Nephron progenitor cell (in vitro differentiated cells): Measurements from ENCODE around the gene IFIT3.

Experiments used
- DNase-seq: peaks from one replicate; pipeline ENCODE4 v3.0.0; 2021
- H3K27ac Mint-ChIP-seq: 2 replicates; pipeline ENCODE4 v1.8.0; 2021; ENCODE audit warnings: mild to moderate bottlenecking, moderate library complexity, mixed read lengths
- H3K27me3 Mint-ChIP-seq: 2 replicates; pipeline ENCODE4 v1.8.0; 2021; ENCODE audit warnings: mild to moderate bottlenecking, low read depth, mixed read lengths; ENCODE audit not compliant: poor library complexity
- H3K36me3 Mint-ChIP-seq: 2 replicates; pipeline ENCODE4 v1.8.0; 2021; ENCODE audit warnings: low read depth, mixed read lengths
- H3K4me1 Mint-ChIP-seq: 2 replicates; pipeline ENCODE4 v1.8.0; 2021; ENCODE audit warnings: mixed read lengths
- H3K4me3 Mint-ChIP-seq: 2 replicates; pipeline ENCODE4 v1.8.0; 2021; ENCODE audit warnings: mild to moderate bottlenecking, moderate library complexity, mixed read lengths
- H3K9me3 Mint-ChIP-seq: 2 replicates; pipeline ENCODE4 v1.8.0; 2021; ENCODE audit warnings: mild to moderate bottlenecking, moderate library complexity, mixed read lengths
- CTCF ChIP-seq: fragments of 200-600 bp; sonication (generic); IDR thresholded peaks from 2 replicates; pipeline ENCODE4 v1.5.0; 2021; ENCODE audit warnings: antibody characterized with exemption

IFIT3 gene

DNA sequence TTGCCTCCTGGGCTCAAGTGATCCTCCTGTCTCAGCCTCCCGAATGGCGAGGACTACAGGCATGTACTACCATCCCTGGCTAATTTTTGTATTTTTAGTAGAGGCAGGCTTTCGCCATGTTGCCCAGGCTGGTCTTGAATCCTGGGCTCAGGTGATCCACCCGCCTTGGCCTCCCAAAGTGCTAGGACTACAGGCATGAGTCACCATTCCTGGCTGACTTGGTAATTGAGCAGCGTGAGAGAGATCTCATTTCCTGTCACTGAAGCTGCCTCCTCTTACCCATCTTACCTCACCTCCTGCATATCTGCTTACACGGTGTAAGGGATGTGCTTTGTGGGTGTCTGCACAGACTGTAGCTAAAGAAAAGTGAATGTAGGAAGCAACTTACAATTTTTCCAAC lies 9.7 kb downstream of the IFIT3 start:
- Mint-ChIP-seq H3K27ac (no peak overlapping the region), H3K4me3 (no peak overlapping the region), H3K9me3 (peaks cover 7% of the 10 kb centered on the region), H3K4me1 (peaks cover 29% of the 10 kb centered on the region), H3K36me3 (peaks cover 17% of the 10 kb centered on the region), H3K27me3 (no peaks in the 10 kb centered on the region)
- TF ChIP-seq CTCF: no peak
- no peak for DNase-seq

DNA sequence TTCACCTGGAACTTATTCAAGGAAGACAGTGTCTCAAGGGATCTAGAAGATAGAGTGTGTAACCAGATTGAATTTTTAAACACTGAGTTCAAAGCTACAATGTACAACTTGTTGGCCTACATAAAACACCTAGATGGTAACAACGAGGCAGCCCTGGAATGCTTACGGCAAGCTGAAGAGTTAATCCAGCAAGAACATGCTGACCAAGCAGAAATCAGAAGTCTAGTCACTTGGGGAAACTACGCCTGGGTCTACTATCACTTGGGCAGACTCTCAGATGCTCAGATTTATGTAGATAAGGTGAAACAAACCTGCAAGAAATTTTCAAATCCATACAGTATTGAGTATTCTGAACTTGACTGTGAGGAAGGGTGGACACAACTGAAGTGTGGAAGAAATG lies 10.9 kb downstream of the IFIT3 start:
- Mint-ChIP-seq H3K4me3 (no peak overlapping the region), H3K9me3 (peaks cover 7% of the 10 kb centered on the region), H3K27me3 (no peaks in the 10 kb centered on the region), H3K27ac (peak overlapping the region; percentile 5), H3K36me3 (peaks cover 17% of the 10 kb centered on the region), H3K4me1 (peaks cover 29% of the 10 kb centered on the region)
- DNase-seq: no peak
- TF ChIP-seq CTCF: no peak

GRCh38 chr10:89339875-89340274 lies 12.1 kb downstream of the IFIT3 start:
- Mint-ChIP-seq H3K27me3 (no peaks in the 10 kb centered on the region), H3K4me1 (peaks cover 29% of the 10 kb centered on the region), H3K9me3 (peaks cover 7% of the 10 kb centered on the region), H3K27ac (no peak overlapping the region), H3K4me3 (no peak overlapping the region), H3K36me3 (peaks cover 17% of the 10 kb centered on the region)
- TF ChIP-seq CTCF: no peak
- no peak for DNase-seq

GRCh38 chr10:89341649-89342048 lies 13.9 kb downstream of the IFIT3 start:
- no peak for DNase-seq
- Mint-ChIP-seq H3K4me1 (peaks cover 34% of the 10 kb centered on the region), H3K36me3 (peaks cover 17% of the 10 kb centered on the region), H3K9me3 (peaks cover 7% of the 10 kb centered on the region), H3K4me3 (no peak overlapping the region), H3K27me3 (no peaks in the 10 kb centered on the region), H3K27ac (no peak overlapping the region)
- no peak for TF ChIP-seq CTCF

DNA sequence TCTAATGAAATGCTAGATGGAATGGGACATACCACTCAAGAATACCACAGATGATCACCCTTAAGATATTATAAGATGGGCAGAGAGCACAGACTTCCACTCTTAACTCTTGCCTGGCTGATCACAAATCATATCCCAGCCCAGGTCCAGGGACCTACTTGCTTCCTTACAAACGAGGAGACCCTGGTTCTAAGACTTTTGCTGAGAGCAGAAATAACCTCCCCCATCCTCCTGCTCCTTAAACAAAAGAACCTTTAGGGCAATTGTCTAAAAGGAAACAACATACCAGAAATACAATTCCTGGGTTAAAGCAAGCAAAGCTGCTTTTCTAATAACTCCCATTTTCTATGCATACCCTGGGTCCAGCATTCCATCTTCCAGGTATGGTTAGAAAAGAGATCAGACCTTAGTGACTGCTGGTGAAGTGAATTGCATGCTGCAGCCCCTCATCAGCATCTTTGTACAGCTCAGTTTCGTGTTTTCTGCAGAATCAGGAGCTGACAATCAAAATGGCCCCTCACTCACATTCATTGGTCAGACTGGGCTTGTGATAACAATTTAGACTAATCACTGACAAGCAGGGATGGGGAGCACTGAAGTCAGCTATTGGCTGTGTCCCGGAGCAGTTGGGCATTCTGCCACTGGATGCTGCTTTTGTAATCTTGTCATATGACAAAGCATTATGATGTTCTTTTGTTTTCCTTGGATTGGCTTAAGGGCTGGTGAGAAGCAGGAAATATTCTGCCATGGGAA lies 14.6 kb downstream of the IFIT3 start:
- Mint-ChIP-seq H3K4me1 (peaks cover 42% of the 10 kb centered on the region), H3K4me3 (no peak overlapping the region)
- DNase-seq: no peak

More for the DNA sequence above, 14.6 kb downstream of the IFIT3 start:
- Mint-ChIP-seq H3K36me3 (peaks cover 17% of the 10 kb centered on the region), H3K27ac (no peak overlapping the region), H3K9me3 (peaks cover 7% of the 10 kb centered on the region), H3K27me3 (no peaks in the 10 kb centered on the region)
- TF ChIP-seq CTCF: no peak
